Measurements from ENCODE around the gene WDCP. TPM values are rescaled to one million over a fixed set of nuclear protein-coding genes. Genes with fewer than 3 reads are reported as not detected.

The WDCP gene
- total and polyA plus RNA-seq, 2 donors (not counting 3 experiments of a cell fraction or from before 2014, with no cell fraction given) = 9.6 to 15.4 TPM

- Histone ChIP-seq H3K27ac (ENCODE audit: insufficient read depth, low read depth, low read length) (no peak overlapping the region), H3K9me3 (replicated peaks; ENCODE audit: control insufficient read depth, insufficient read depth, low read length) (no peaks in the 10 kb centered on the region), H3K36me3 (ENCODE audit: control insufficient read depth in 2 of 2, extremely low read depth in 1 of 2, insufficient read depth in 2 of 2, low read length in 2 of 2) (no peaks in the 10 kb centered on the region), H3K79me2 (ENCODE audit: control insufficient read depth, insufficient read depth, low read length) (no peaks in the 10 kb centered on the region), H3K4me3 (replicated peaks in 1 of 3; ENCODE audit: insufficient read depth in 1 of 3, low read depth in 1 of 3, low read length in 3 of 3) (peak overlapping the region in 2 of 3 experiments; percentile 40 to 50), H3K9ac (replicated peaks; ENCODE audit: extremely low read depth, insufficient read depth, low read length) (peak overlapping the region; percentile 56), H3K4me2 (ENCODE audit: insufficient read depth, low read length) (peak overlapping the region; percentile 68), H3K9me1 (replicated peaks; ENCODE audit: control insufficient read depth, extremely low read depth, insufficient read depth, low read length) (no peaks in the 10 kb centered on the region), H2AFZ (ENCODE audit: low read depth, low read length) (peak overlapping the region; percentile 88), H3K27me3 (ENCODE audit: control insufficient read depth in 2 of 2, insufficient read depth in 2 of 2, low read length in 2 of 2) (no peaks in the 10 kb centered on the region), H4K20me1 (replicated peaks; ENCODE audit: control insufficient read depth, extremely low read depth, insufficient read depth, low read length) (no peaks in the 10 kb centered on the region), H3K4me1 (ENCODE audit: control insufficient read depth, extremely low read depth, insufficient read depth, low read length) (peaks cover 16% of the 10 kb centered on the region)
- intact Hi-C loops (cut with micrococcal nuclease) (no loop called here), dilution Hi-C loops (cut with MboI; ENCODE audit: extremely low pct_ligation_motif_present, low sequenced_read_pairs) (no loop called here)
- DNase-seq (ENCODE audit: low read depth, low spot score) (no peak), FAIRE-seq (no peak)
- ChIA-PET POLR2A (interaction anchor here (0.6 kb wide), 1 partner anchor 32 kb away, joined by 3 read pairs; no protein-coding TSS in a partner anchor), CTCF (interaction anchor here (0.6 to 1.4 kb wide), 6 partner anchors 13 to 186 kb away, joined by 3 to 6 read pairs (median 3); partner anchors contain the start of genes ATAD2B and WDCP)
- BruUV-seq (replicated peaks) = no TSS peak
- TF ChIP-seq, protein P1, sequence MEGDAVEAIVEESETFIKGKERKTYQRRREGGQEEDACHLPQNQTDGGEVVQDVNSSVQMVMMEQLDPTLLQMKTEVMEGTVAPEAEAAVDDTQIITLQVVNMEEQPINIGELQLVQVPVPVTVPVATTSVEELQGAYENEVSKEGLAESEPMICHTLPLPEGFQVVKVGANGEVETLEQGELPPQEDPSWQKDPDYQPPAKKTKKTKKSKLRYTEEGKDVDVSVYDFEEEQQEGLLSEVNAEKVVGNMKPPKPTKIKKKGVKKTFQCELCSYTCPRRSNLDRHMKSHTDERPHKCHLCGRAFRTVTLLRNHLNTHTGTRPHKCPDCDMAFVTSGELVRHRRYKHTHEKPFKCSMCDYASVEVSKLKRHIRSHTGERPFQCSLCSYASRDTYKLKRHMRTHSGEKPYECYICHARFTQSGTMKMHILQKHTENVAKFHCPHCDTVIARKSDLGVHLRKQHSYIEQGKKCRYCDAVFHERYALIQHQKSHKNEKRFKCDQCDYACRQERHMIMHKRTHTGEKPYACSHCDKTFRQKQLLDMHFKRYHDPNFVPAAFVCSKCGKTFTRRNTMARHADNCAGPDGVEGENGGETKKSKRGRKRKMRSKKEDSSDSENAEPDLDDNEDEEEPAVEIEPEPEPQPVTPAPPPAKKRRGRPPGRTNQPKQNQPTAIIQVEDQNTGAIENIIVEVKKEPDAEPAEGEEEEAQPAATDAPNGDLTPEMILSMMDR (IDR thresholded peaks at IDR 0.05; ENCODE audit: extremely low read depth in 1 of 2, insufficient read depth in 1 of 2, low read depth in 1 of 2, low read length in 2 of 2) = no peak
- no peak for TF ChIP-seq EZH2 (IDR thresholded peaks at IDR 0.05; ENCODE audit: borderline replicate concordance, low read depth, low read length, severe bottlenecking)
- TF ChIP-seq GATA2 (IDR thresholded peaks at IDR 0.05; ENCODE audit: insufficient read depth, insufficient read length, low read depth, low read length) = no peak
- no peak for TF ChIP-seq POLR2AphosphoS5 (IDR thresholded peaks at IDR 0.05; ENCODE audit: insufficient read depth, low read depth, low read length)
Measured at GRCh38 chr2:24010477-24011249, 36.5 kb downstream of the WDCP start.
